GM10847 (cell line): Measurements from ENCODE around the gene TRAIP.

Experiments used
- POLR2A ChIP-seq: IDR thresholded peaks from 2 replicates; pipeline ENCODE4 v1.6.1; 2011; ENCODE audit not compliant: insufficient read length; ENCODE audit errors: extremely low read depth

TRAIP gene, protein sequence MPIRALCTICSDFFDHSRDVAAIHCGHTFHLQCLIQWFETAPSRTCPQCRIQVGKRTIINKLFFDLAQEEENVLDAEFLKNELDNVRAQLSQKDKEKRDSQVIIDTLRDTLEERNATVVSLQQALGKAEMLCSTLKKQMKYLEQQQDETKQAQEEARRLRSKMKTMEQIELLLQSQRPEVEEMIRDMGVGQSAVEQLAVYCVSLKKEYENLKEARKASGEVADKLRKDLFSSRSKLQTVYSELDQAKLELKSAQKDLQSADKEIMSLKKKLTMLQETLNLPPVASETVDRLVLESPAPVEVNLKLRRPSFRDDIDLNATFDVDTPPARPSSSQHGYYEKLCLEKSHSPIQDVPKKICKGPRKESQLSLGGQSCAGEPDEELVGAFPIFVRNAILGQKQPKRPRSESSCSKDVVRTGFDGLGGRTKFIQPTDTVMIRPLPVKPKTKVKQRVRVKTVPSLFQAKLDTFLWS

DNA sequence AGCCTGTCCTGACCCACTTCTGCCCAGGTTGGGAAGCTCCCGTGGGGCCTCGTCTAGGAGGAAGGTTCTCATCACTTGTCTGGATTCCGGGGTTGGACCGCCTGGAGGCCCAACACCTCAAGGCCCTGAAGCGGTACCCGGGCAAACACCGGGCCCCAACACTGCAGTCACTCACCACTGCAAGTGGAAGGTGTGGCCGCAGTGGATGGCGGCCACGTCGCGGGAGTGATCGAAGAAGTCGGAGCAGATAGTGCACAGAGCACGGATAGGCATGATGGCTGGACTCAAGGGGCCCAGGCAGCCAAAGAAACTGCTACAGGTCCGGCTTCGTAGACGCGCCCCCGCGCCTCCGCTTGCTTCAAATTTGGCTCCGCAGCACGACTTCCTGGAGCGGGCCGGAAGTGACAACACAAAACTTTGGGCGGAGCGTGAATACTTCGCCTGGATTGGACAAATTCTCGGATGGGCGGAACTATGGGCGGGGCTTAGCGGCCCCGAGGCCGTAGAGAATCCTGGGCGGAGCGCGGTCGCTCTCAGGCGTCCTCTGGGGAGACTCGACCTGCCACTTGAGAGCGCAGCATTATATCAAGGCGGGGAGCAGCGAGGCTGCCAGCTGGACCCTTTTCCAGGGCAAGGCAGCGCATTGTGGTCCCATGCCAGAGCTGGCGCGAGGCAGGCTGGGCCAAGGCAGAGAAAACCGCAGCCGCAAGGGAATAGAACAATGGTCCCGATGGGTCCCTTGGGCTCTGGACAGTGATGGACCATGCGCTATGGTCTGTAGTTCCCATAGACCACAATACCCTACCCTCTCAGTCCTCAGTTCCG is at the start of gene TRAIP:
TRAIP (minus strand) TSS at position 384 of the 825 bp plus-strand sequence; CDS start at position 273, 111 bp downstream.
- peak; percentile 84 for TF ChIP-seq POLR2A

DNA sequence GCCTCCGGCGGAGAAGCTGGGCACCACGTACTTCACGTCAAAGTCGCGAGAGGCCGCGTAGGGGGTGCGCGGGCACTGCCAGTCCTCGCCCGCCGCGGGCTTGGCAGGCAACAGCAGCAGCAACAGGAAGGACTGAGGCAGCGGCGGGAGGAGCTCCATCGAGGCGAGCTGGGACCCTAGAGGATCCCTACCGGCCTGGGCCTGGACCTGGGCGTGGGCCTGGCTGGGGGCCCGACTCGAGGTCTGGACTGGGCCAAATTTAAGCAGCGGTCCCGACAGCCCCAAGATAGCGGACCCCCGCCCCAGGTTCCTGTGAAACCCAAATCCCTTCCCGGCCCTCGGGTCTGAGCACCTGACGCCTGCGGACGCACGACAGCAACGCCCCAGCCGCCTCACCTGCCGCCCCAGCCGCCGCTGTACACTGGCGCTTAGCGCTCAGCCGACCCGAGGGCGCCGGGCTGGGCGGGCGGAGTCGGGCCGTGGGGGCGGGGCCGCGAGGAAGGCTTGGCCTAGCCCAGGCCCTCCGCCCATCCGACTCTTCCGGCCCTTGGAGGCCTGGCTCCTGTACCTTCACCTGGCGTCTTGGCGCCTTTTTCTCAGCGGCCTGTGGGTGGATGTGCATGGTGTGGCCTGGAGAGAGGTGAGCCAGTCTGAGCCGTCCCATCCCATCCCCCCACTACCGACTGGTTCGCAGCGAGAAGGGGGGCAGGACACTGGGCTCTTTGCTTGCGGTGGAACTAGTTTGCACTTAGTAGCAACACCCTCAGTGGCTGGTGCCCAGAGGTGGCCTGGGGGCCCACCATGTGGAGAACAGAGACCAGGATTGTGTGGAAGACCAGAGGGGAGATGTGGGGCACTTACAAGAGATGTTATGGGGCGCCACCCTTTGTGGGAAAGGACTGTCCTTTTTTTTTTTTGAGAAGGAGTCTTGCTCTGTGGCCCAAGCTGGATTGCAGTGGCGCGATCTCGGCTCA is 47.4 kb upstream of the TRAIP start, which contains the start of gene MST1R:
MST1R (minus strand) TSS at position 423 of the 974 bp plus-strand sequence; CDS start at position 159, 264 bp downstream.
- TF ChIP-seq POLR2A, result no peak

DNA sequence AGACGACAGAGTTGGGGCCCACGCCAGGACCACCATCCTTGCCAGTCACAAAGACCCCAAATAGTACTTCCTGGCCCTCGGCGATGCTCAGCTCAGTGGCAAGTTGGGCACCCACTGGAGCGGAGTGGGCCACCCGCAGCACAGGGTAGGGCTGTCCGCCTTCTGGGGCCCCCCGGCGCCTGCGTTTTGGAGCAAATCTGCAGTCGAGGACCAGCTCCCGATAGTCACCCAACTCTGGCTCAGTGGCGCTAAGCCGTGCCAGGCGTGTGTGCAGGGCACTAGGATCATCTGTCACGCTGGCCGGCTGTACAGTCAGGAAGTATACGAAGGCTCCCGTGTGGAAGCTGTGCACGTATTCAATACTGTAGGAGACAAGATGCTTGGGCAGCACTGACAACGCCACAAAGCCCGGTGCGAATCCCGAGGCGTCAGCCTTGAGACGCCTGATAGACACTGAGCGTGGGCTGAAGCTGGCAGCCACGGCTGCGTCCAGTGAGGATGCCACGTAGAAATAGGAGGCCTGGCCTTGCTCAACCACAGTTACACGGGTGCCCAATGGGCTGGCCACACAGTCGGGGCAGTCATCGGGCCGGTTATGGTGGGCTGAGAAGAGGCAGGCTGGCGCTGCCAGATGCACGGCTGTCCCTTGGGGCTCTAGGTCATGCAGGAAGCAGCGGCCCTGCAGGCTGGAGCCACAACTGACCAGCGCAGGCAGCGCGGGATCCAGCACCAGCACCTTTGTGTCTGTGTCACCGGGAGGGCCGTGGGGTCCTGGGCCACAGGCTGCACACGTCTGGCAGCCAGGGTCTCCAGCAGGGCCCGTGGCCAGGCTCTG is 46.4 kb upstream of the TRAIP start:
- no peak for TF ChIP-seq POLR2A

DNA sequence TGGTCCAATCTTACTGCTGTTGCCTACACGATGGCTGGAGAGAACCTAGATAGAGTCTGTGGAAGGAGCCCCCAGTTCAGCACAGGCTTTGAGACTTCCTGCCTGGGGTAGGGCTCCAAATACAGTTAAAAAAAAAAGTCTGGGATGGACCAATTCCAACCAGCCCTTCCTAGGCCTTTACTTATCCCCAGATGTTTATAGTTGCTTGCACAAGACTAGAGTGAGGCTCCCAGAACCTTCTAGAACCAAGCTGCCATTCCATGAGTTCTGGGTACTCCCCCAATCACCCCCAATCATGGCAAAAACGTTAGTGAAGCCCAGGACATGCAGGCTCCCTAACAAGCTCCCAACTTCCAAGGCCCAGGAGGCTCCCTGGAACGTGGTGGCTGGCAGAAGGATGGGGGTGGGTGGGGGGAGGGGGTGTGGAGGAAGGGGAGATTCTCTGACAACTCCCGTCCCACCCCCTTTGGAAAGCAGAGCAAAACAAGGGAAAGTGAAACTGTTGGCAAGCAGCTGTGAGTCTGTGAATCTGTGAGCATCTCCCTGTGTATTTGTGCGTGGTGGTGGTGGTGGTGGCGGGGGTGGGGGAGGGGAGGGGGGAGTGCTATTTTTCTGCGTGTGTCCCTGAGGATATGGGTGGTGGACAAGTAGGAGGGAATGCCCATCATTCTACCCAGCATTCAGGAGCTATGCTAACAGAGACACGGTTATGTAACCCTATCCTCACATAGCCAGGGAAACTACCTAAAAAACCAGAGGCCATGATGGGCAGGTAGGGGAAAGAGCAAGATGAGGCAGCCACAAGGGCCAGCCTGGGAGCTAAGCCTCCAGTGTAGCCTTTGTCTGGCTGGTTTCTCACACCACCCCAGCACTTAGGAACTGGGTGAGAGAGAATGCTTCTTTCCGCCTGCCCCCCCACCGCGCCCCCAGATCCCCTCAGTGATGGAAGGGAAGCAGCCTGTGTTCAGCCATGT is 45.3 kb upstream of the TRAIP start:
- TF ChIP-seq POLR2A, result no peak

DNA sequence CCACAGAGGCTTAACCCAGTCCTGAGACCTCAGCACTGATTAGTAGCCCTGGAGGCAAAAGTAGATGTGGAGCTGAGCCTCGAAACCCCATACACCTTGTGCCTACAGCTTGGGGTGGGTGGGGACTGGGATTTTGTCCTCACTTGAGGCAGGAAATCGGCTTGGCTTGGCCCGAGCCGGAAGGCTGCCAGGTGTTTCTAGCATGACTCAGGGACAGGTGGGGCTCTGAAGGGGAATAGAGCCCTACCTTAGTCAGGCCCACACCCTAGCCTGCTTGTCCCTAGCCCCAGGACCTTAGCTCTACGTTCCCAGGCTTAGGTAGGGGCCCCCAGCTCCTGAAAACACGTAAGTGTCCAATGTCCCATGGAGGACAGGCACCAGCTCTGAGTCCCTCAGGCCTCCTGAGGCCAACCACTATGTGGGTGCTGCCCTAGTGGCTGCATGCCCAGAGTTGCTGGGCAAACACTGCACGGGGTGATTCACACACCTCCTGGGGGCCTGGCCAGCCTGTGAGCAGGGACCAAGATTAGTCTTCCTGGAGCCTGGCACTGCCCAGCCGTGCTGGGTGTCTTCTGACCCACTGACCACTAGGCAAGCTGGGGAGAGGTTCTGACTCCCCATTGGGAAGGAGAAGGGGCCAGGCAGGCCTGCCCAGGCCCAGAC is 44.3 kb upstream of the TRAIP start:
- TF ChIP-seq POLR2A, result no peak

DNA sequence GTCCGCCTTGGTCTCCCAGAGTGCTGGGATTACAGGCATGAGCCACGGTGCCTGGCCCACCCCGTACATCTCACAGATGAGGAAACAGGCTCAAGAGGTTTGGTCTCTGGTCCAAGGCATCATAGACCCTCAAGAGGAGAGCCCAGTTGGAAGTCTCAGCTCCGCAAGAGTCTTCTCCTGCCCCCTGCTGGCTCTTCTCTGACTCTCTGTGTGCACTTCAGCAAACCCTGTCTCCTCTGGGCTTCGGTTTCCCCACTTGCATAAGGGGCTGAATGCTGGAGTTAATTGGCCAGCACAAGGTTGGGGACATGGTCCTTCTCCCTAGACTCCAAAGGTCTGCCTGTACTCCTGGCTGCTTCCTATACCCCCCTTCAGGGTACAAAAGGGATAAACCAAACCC is 43.5 kb upstream of the TRAIP start:
- TF ChIP-seq POLR2A, result no peak

DNA sequence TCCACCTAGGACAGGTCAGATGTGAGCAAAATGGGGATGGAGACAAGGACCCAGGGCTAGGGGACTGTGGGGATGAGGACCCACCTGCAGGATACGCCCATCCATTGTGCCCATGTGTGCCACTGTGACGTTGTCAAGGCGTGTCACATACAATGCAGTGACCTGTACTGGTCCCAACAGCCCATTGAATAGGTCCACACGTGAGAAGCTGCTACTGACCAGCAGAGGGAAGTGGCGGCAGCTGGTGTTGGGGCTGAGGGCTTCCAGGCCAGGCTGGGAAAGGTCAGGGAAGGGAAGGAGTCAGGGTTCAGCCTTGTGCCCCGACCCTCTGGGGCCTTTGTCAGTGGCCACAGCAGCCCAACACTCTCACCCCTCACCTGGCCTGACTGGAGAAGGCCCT is 42.6 kb upstream of the TRAIP start:
- no peak for TF ChIP-seq POLR2A

DNA sequence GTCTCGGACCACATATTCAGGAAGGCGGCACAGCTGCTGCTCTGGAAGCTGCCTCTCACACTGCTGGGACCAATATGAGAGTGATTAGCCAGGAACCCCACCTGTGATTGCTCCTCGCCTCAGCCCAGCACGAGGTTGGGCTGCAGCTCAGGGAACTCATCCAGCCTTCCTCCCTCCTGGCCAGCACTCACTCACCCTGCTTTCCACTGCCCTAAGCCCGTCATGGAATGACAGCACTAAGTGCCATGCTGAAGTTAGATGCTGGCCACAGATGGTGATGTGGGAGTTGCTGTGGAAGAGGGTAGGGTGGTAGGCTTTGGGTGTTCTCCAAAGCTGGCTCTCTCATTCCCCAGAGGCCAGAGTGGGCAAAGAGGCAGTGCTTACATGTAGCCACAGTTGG is 40.0 kb upstream of the TRAIP start:
- no peak for TF ChIP-seq POLR2A

DNA sequence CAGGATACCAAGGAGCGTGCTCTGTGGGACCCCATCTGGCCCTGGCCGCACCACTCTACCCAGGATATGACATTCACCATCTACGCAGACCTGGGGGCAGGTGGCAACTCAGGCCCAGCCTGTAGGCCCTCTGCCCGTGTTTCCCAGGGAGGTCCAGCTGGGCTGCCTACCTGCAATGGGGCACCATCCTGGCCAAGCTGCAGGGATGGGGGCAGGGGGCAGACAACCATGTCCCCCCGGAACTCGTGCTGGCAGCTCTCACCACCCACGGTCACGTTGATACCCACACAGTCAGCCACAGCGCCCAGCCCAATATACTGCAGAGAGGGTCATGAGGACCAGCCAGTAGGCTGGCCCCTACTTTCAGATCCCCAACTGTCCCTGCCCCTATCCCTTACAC is 39.4 kb upstream of the TRAIP start:
- TF ChIP-seq POLR2A, result no peak

DNA sequence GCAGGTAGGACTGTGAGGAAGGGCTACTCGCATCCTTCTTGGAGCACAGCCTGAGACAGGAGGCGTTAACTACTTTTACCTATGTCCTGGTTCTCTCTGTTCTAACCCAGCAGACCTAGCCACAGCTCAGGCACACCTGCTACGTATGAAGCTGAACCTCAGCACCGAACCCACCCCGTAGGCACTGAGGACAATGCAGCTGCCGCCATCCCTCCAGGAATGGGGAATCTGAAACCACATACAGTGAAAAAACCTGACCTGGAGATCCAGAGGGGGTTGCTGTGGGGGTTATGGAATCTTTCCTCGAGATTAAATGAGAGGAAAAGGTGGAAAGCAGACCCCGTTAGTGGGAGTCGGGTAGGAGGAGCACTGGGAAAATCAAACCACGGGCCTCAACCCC is 32.9 kb upstream of the TRAIP start:
- no peak for TF ChIP-seq POLR2A

DNA sequence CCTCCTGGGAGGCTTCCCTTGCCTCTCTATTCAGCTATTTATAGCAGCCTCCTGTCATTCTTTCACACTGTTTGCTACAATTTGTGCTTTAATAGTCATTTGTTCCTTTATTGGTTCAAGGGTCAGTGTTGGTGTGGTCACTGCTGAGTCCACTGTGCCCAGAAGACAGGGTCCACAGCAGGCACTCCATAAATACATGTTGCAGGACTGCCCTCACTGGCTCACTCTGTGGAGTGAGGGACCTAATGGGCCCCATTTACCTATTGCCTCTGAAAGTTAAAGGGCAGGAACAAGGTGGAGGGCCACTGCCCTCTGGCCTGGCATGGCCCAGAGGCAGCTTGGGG is 30.5 kb upstream of the TRAIP start:
- no peak for TF ChIP-seq POLR2A

DNA sequence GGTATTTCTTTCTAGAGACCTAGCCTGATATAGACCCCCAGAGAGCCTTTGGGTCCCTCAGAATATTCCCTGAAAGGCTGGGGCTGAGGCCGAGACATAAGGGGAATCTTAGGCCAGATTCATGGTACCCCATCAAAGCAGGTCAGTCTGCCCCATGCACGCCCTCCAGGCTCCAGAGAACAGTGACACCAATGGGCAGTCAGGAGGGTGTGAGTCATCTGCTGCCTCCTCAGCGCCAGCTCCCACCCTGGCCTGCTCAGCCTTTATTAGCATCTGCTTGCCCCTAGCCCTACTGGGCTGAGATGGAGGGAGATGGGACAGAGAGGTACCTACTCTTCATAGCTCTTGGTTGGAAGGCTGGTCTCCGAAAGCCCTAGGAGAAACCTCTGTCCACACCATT is 27.6 kb upstream of the TRAIP start:
- no peak for TF ChIP-seq POLR2A
